Kidney (tissue), 14 donors: ENCODE results near the gene MYO5A. TPM values are rescaled to one million over a fixed set of nuclear protein-coding genes. Genes with fewer than 3 reads are reported as not detected.

Experiments used
- DNase-seq, 5 donors: peaks; one replicate each; pipeline ENCODE4 v3.0.0-alpha.2; 2013 to 2020
- FAIRE-seq: peaks from 2 replicates; lab custom pipeline; 2012; peaks lifted over from hg19 to GRCh38; lab: Jason Lieb, UNC
- H3K27ac ChIP-seq, 2 donors: one replicate each; pipeline ENCODE4 v1.7.0; 2013; ENCODE audit warnings: low read depth in 2 of 2, low read length in 2 of 2, inconsistent platforms in 1 of 2
- H3K27me3 ChIP-seq: one replicate; pipeline ENCODE4 v1.7.1; 2013; ENCODE audit warnings: low read length, inconsistent platforms; ENCODE audit not compliant: control insufficient read depth, insufficient read depth
- H3K36me3 ChIP-seq, 3 donors: one replicate each; pipeline versions ENCODE4 v1.7.0 to v1.7.1; 2013; ENCODE audit warnings: low read length in 3 of 3, control low read depth in 1 of 3, inconsistent platforms in 1 of 3; ENCODE audit not compliant: insufficient read depth in 3 of 3, control insufficient read depth in 2 of 3
- H3K4me1 ChIP-seq, 3 donors: one replicate each; pipeline versions ENCODE4 v1.7.0 to v1.7.1; 2013; ENCODE audit warnings: low read length in 3 of 3, inconsistent platforms in 1 of 3, low read depth in 1 of 3; ENCODE audit not compliant: control insufficient read depth in 2 of 3, insufficient read depth in 2 of 3
- H3K4me3 ChIP-seq, 3 donors: one replicate each; pipeline versions ENCODE4 v1.7.0 to v1.8.1; 2013; ENCODE audit warnings: low read length in 3 of 3, control low read depth in 1 of 3, inconsistent platforms in 1 of 3
- H3K9ac ChIP-seq, 3 donors: one replicate each; pipeline versions ENCODE4 v1.7.0 to v1.7.1; 2013; ENCODE audit warnings: low read length in 3 of 3, control low read depth in 1 of 3, inconsistent platforms in 1 of 3
- H3K9me3 ChIP-seq, 3 donors: one replicate each; pipeline versions ENCODE4 v1.7.0 to v1.7.1; 2013; ENCODE audit warnings: low read length in 3 of 3, control low read depth in 1 of 3, inconsistent platforms in 1 of 3; ENCODE audit not compliant: control insufficient read depth in 2 of 3, insufficient read depth in 1 of 3
- CTCF ChIP-seq: IDR thresholded peaks from 3 replicates; pipeline ENCODE4 v1.5.1; 2012; ENCODE audit warnings: mild to moderate bottlenecking, moderate library complexity, borderline replicate concordance; ENCODE audit not compliant: insufficient read depth; ENCODE audit errors: extremely low read depth
- intact Hi-C: fragments of 100-400 bp; cut with DNase I; formaldehyde crosslinking; loops from one replicate; pipeline ENCODE4 v1.11.1; 2022
- polyA plus RNA-seq: library from polyadenylated mRNA; stranded (reverse); fragments of 350-450 nt; fragmentation: Illumina TruSeq; extraction: RNeasy Lipid Tissue Mini Kit (QIAGEN cat#74804); gene quantifications from one replicate; pipeline ENCODE4 v1.2.3, GENCODE V29; 2014; ENCODE audit warnings: low read depth, low replicate concordance; ENCODE audit not compliant: insufficient read depth
- total RNA-seq: library from RNA; stranded (reverse); fragmentation: NEBNext Ultra II Directional; extraction: Animal tissue kit (Norgen Biotek cat#: 25700); gene quantifications from one replicate; pipeline ENCODE4 v1.2.1, GENCODE V29; 2021
- donor health status: control.
- donor health status: control.
- donor health status: control.
- donor health status: control.
- donor health status: control.
- donor health status: DM: yes; HTN: yes; CAD: no.
- donor health status: Normal renal cell carcinoma (clear cell type).

The MYO5A gene
- total and polyA plus RNA-seq, 2 donors from 2014 or later = 3.5 to 32.9 TPM

DNA sequence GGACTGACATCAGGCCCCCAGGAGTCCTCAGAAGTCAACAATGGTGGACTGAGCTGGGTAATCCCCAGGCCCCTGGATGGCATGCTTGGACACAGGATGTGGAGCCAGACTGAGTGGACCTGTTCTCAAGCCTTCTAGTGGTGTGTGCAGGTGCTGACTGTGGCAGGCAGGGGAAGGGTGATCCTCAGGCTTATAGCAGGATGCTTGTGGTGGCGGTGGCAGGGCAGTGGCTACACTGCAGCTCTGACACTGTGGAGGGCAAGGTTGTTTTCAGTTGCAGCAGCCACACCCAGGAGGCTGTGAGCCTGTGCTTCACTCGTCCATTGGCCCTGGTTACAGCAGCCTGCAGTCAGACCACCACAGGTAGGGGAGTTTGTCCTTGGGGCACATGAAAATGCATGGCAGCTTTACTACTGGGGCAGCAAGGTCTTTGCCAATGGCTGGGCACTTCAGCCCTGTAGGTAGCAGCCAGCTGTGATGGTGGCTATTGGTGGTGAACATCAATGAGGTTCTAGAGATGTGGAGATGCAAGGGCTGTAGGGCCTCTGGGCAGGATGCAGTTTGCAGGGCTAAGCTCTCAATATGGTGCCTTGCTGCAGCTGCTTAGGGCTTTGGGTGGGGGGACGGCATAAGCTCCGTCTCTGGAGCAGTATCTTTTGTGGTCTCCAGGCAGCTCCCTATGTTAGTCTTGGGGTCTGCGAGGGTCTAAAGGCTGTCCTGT, 17.5 kb upstream of the MYO5A start:
- DNase-seq (no peak), FAIRE-seq (no peak)
- no peaks in the 10 kb centered on the region for H3K4me1 ChIP-seq
- no peaks in the 10 kb centered on the region for H3K9me3 ChIP-seq
- H3K27me3 ChIP-seq = no peaks in the 10 kb centered on the region
- no peak overlapping the region for H3K9ac ChIP-seq
- H3K36me3 ChIP-seq = peaks cover 2 to 17% (median 14%) of the 10 kb centered on the region in 3 donors
- intact Hi-C loops = no loop called here
- no peak overlapping the region for H3K4me3 ChIP-seq
- H3K27ac ChIP-seq = no peak overlapping the region
- TF ChIP-seq CTCF = no peak

- no peak overlapping the region for H3K27ac ChIP-seq
- H3K4me1 ChIP-seq = peaks cover 0 to 4% (median 0%) of the 10 kb centered on the region in 3 donors
- H3K36me3 ChIP-seq = no peaks in the 10 kb centered on the region
- no peak overlapping the region for H3K4me3 ChIP-seq
- H3K27me3 ChIP-seq = no peaks in the 10 kb centered on the region
- H3K9me3 ChIP-seq = no peaks in the 10 kb centered on the region
- no peak for FAIRE-seq
- intact Hi-C loops = no loop called here
- DNase-seq = no peak
- no peak overlapping the region for H3K9ac ChIP-seq
- no peak for TF ChIP-seq CTCF
Measured at GRCh38 chr15:52540374-52541012, 11.8 kb upstream of the MYO5A start.

DNA sequence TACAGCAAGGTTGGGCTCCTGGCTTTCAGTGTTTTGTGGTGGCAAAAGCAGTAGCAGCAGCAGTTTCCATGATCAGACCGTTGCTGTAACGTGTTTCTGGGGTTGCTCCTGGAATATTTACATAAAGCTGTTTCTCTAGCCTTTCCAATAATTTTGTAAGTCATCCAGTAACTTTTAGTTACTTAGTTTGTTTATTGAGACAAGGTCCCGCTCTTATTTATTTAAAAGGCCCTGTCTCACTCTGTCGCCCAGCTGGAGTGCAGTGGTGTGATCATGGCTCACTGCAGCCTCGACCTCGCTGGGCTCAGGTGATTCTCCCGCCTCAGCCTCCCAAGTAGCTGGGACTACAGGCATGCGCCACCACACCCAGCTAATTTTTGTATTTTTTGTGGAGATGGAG, 8.8 kb upstream of the MYO5A start:
- no peak for DNase-seq
- intact Hi-C loops = no loop called here

More for the DNA sequence above, 8.8 kb upstream of the MYO5A start:
- Histone ChIP-seq H3K4me3 (no peak overlapping the region), H3K4me1 (peaks cover 0 to 4% (median 0%) of the 10 kb centered on the region in 3 donors), H3K36me3 (no peaks in the 10 kb centered on the region), H3K9me3 (no peaks in the 10 kb centered on the region), H3K27me3 (no peaks in the 10 kb centered on the region), H3K9ac (no peak overlapping the region), H3K27ac (no peak overlapping the region)
- no peak for TF ChIP-seq CTCF
- FAIRE-seq = no peak
